Suprapubic skin (tissue), 3 donors: ENCODE results near the gene SPARC.

ENCODE experiments used
- CTCF ChIP-seq, 2 donors: fragments of 200-600 bp in 1 of 2; fragments of 450-650 bp in 1 of 2; sonication (generic) in 1 of 2; IDR thresholded peaks; one replicate each; pipeline ENCODE4 v1.5.1; 2016 to 2019; ENCODE audit warnings: antibody characterized with exemption in 2 of 2, mild to moderate bottlenecking in 1 of 2, moderate library complexity in 1 of 2
- POLR2A ChIP-seq, 2 donors: fragments of 450-650 bp; IDR thresholded peaks; one replicate each; pipeline ENCODE4 v1.6.1; 2017; ENCODE audit warnings: antibody characterized with exemption in 2 of 2, mild to moderate bottlenecking in 2 of 2, moderate library complexity in 2 of 2

DNA sequence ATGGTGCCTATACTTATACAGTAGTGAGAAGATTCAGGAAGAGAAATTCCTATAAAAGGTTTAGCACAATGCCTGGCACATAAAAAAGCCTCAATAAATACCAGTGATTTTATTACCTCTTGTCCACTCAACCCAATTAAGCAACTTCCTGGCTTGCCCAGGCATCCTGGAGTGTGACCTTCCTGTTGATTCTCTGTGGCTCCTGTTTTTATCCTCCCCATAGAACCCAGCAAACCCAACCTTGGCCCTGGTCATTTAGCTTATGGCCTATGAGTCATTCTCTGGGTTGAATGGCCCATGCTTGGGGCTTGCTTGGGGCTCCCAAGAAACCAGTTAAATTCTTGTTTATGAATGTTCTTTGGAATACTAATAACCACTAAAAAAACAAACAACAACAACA is 21.4 kb upstream of the SPARC start:
- TF ChIP-seq CTCF (IDR thresholded peaks at IDR 0.05) = no peak
- no peak for TF ChIP-seq POLR2A (IDR thresholded peaks at IDR 0.05)
